NOMO-1 treated with dmso at 0.1 percent for 144 hours (cell line): ENCODE data around the gene RAB27A.
"Not testable (repeated sequence)": the region's sequence is repeated elsewhere in the genome, so short reads cannot be mapped to it uniquely, and the experiment has no call there.

ENCODE experiments used
- DNase-seq: peaks from one replicate; lab custom pipeline; 2025; ENCODE audit not compliant: unreplicated experiment; lab: John Stamatoyannopoulos, UW

RAB27A gene

GRCh38 chr15:55289746-55290527, at the start of gene RAB27A:
Gene RAB27A, minus strand, starts transcription at chr15:55289813. Its CDS starts 54,879 bp downstream, at chr15:55234934.
- peak; percentile 74 for DNase-seq

- DNase-seq: no peak
Measured at GRCh38 chr15:55337160-55337559, 47.5 kb upstream of the RAB27A start.

GRCh38 chr15:55334997-55335396, 45.4 kb upstream of the RAB27A start:
- DNase-seq: no peak

- DNase-seq: no peak
Measured at GRCh38 chr15:55334371-55334770, 44.8 kb upstream of the RAB27A start.

GRCh38 chr15:55327387-55327786, 37.8 kb upstream of the RAB27A start:
- DNase-seq: peak; percentile 64

GRCh38 chr15:55322467-55322866, 32.9 kb upstream of the RAB27A start:
- DNase-seq: peak; percentile 35

GRCh38 chr15:55320963-55321362, 31.4 kb upstream of the RAB27A start:
- no peak for DNase-seq

- DNase-seq: no peak
Measured at GRCh38 chr15:55320238-55320550, 30.6 kb upstream of the RAB27A start.

- peak; percentile 47 for DNase-seq
Measured at GRCh38 chr15:55319537-55320237, 30.1 kb upstream of the RAB27A start.

GRCh38 chr15:55318588-55319494, 29.2 kb upstream of the RAB27A start, which contains the start of the genes PIGB and PIGBOS1:
Gene PIGB, plus strand, starts transcription at chr15:55319222. Its CDS starts 29 bp downstream, at chr15:55319251.
Gene PIGBOS1, minus strand, starts transcription at chr15:55319123. Its CDS starts 1,331 bp downstream, at chr15:55317792.
- peak; percentile 87 for DNase-seq

- DNase-seq: not testable (repeated sequence)
Measured at GRCh38 chr15:55302801-55303200, 13.2 kb upstream of the RAB27A start.

- DNase-seq: no peak
Measured at GRCh38 chr15:55297315-55297714, 7.7 kb upstream of the RAB27A start.

- DNase-seq: peak; percentile 63
Measured at GRCh38 chr15:55290528-55291057, 980 bp upstream of the RAB27A start.

- no peak for DNase-seq
Measured at GRCh38 chr15:55289011-55289745, 435 bp downstream of the RAB27A start.

GRCh38 chr15:55288006-55288717, 1.5 kb downstream of the RAB27A start:
- DNase-seq: no peak

GRCh38 chr15:55286442-55287189, 3.0 kb downstream of the RAB27A start:
- DNase-seq: not testable (repeated sequence)

GRCh38 chr15:55284426-55284825, 5.2 kb downstream of the RAB27A start:
- DNase-seq: no peak

GRCh38 chr15:55283379-55284147, 6.0 kb downstream of the RAB27A start:
- DNase-seq: no peak
